HepG2 (cell line): ENCODE measurements around the gene PPM1K. TPM values are rescaled to one million over a fixed set of nuclear protein-coding genes. Genes with fewer than 3 reads are reported as not detected.

Source experiments
- ATAC-seq: fragments of 200-7000 bp; cut with Tn5 transposase; 3 replicates; pipeline ENCODE4 v1.9.1; 2020; ENCODE audit warnings: mild to moderate bottlenecking, moderate library complexity
- BruUV-seq: library from RNA; stranded (reverse); fragments of 400-500 nt; replicated peaks from 2 replicates; lab custom pipeline; 2021; lab: Mats Ljungman, UMichigan
- CTCF ChIA-PET: fragments of 300-600 bp; formaldehyde crosslinking; extraction: SDS; loops from one replicate; lab custom pipeline; 2021; ENCODE audit warnings: low total read pairs, inconsistent platforms, low intra/inter-chr PET ratio; lab: Yijun Ruan, JAX
- POLR2A ChIA-PET: fragments of 350-600 bp; sonication (Branson Sonifier 250); formaldehyde crosslinking; loops from one replicate; lab custom pipeline; 2020; ENCODE audit warnings: antibody characterized with exemption, inconsistent platforms; lab: Yijun Ruan, JAX
- DNase-seq: peaks from one replicate; pipeline ENCODE4 v3.0.0-alpha.2; 2015; ENCODE audit warnings: low spot score
- FAIRE-seq: peaks from 3 replicates; lab custom pipeline; 2011; peaks lifted over from hg19 to GRCh38; lab: Jason Lieb, UNC
- H2AFZ ChIP-seq: one replicate; pipeline ENCODE4 v1.6.1; 2011; ENCODE audit warnings: low read length, inconsistent platforms
- H3K27ac ChIP-seq: fragments of 300-600 bp; 3 replicates; pipeline ENCODE4 v1.8.0; 2011; ENCODE audit warnings: mixed run types, mild to moderate bottlenecking, mixed read lengths, low read length, inconsistent platforms; ENCODE audit not compliant: insufficient read depth; ENCODE audit errors: extremely low read length
- H3K27me3 ChIP-seq, 2 experiments: fragments of 200-600 bp in 1 of 2; 2 replicates in 1 of 2; 3 replicates in 1 of 2; pipeline versions ENCODE4 v1.6.0 to v1.8.0; 2011; ENCODE audit warnings: low read length in 2 of 2, mild to moderate bottlenecking in 2 of 2, moderate library complexity in 2 of 2, inconsistent platforms in 1 of 2; ENCODE audit not compliant: insufficient read depth in 2 of 2, control insufficient read depth in 1 of 2
- H3K36me3 ChIP-seq, 2 experiments: fragments of 200-600 bp in 1 of 2; replicated peaks in 1 of 2; 2 replicates in 1 of 2; 3 replicates in 1 of 2; pipeline versions ENCODE4 v1.5.1 to v1.8.0; 2011; ENCODE audit warnings: low read length in 2 of 2, inconsistent platforms in 1 of 2; ENCODE audit not compliant: insufficient read depth in 2 of 2, control insufficient read depth in 1 of 2
- H3K4me1 ChIP-seq: 2 replicates; pipeline ENCODE4 v1.5.1; 2012; ENCODE audit warnings: low read length, inconsistent platforms; ENCODE audit not compliant: insufficient read depth
- H3K4me2 ChIP-seq: 2 replicates; pipeline ENCODE4 v1.6.0; 2011; ENCODE audit warnings: low read depth, low read length, inconsistent platforms
- H3K4me3 ChIP-seq, 3 experiments: fragments of 200-600 bp in 1 of 3; sonication (generic), shearing (Covaris generic) in 1 of 3; replicated peaks in 1 of 3; 2 replicates each; pipeline ENCODE4 v1.5.1; 2011 to 2016; ENCODE audit warnings: low read length in 3 of 3, inconsistent platforms in 2 of 3, low read depth in 2 of 3, mild to moderate bottlenecking in 2 of 3, control low read depth in 1 of 3, mixed read lengths in 1 of 3; ENCODE audit not compliant: insufficient read depth in 1 of 3
- H3K79me2 ChIP-seq: one replicate; pipeline ENCODE4 v1.6.1; 2011; ENCODE audit warnings: low read length, inconsistent platforms; ENCODE audit not compliant: insufficient read depth
- H3K9ac ChIP-seq: 2 replicates; pipeline ENCODE4 v1.6.0; 2011; ENCODE audit warnings: mild to moderate bottlenecking, low read depth, low read length, inconsistent platforms; ENCODE audit not compliant: insufficient read depth
- H3K9me3 ChIP-seq: 2 replicates; pipeline ENCODE4 v1.5.1; 2012; ENCODE audit warnings: mild to moderate bottlenecking, low read length
- H4K20me1 ChIP-seq: 2 replicates; pipeline ENCODE4 v1.6.0; 2011; ENCODE audit warnings: inconsistent platforms, mild to moderate bottlenecking, low read length, moderate library complexity; ENCODE audit not compliant: insufficient read depth
- AGO2 ChIP-seq: fragments of 200-400 bp; formaldehyde crosslinking; optimal IDR thresholded peaks from 2 replicates; pipeline ENCODE3; 2017; ENCODE audit warnings: mild to moderate bottlenecking, low read depth, low read length, moderate library complexity
- CEBPG ChIP-seq: IDR thresholded peaks from 2 replicates; pipeline ENCODE4 v1.6.1; 2016
- GATAD1 ChIP-seq: IDR thresholded peaks from 2 replicates; pipeline ENCODE4 v1.6.1; 2016; ENCODE audit warnings: missing genetic modification reagents, missing compliant biosample characterization
- GLI4 ChIP-seq: sonication (generic); formaldehyde crosslinking; IDR thresholded peaks from 2 replicates; pipeline ENCODE4 v1.5.1; 2020; ENCODE audit warnings: missing genetic modification reagents, mild to moderate bottlenecking, moderate library complexity, borderline replicate concordance
- GMEB2 ChIP-seq: IDR thresholded peaks from 2 replicates; pipeline ENCODE4 v1.6.1; 2016; ENCODE audit warnings: missing biosample characterization, missing genetic modification reagents, low read depth
- HDAC1 ChIP-seq: sonication (generic); formaldehyde crosslinking; IDR thresholded peaks from 2 replicates; pipeline ENCODE4 v1.5.1; 2020; ENCODE audit warnings: mild to moderate bottlenecking, missing genetic modification reagents
- JUN ChIP-seq: sonication (generic); formaldehyde crosslinking; IDR thresholded peaks from 2 replicates; pipeline ENCODE4 v1.4.0; 2020; ENCODE audit warnings: mild to moderate bottlenecking, missing genetic modification reagents
- KDM5B ChIP-seq: sonication (generic); formaldehyde crosslinking; IDR thresholded peaks from 2 replicates; pipeline ENCODE4 v1.4.0; 2020; ENCODE audit warnings: missing genetic modification reagents, mild to moderate bottlenecking, borderline replicate concordance
- POLR2A ChIP-seq, 2 experiments: IDR thresholded peaks; 2 replicates each; pipeline ENCODE4 v1.6.1; 2011; ENCODE audit warnings: low read depth in 2 of 2, low read length in 2 of 2, mild to moderate bottlenecking in 1 of 2, moderate library complexity in 1 of 2; ENCODE audit not compliant: insufficient read depth in 1 of 2
- RARG ChIP-seq: sonication (generic); formaldehyde crosslinking; IDR thresholded peaks from 2 replicates; pipeline ENCODE4 v1.4.0; 2020; ENCODE audit warnings: low read depth, mild to moderate bottlenecking, missing genetic modification reagents
- RFX1 ChIP-seq: fragments of 450-650 bp; IDR thresholded peaks from 2 replicates; pipeline ENCODE4 v1.6.1; 2017
- SRSF9 ChIP-seq: fragments of 200-400 bp; formaldehyde crosslinking; IDR thresholded peaks from 2 replicates; pipeline ENCODE4 v1.6.1; 2018; ENCODE audit warnings: borderline replicate concordance, mild to moderate bottlenecking, low read depth, low read length; ENCODE audit not compliant: insufficient read depth, poor library complexity, severe bottlenecking
- TERF1 ChIP-seq: sonication (generic); formaldehyde crosslinking; IDR thresholded peaks from 2 replicates; pipeline ENCODE4 v1.8.0; 2022; ENCODE audit warnings: mild to moderate bottlenecking, missing genetic modification reagents, moderate library complexity
- ZNF30 ChIP-seq: sonication (generic); formaldehyde crosslinking; IDR thresholded peaks from 2 replicates; pipeline ENCODE4 v1.5.0; 2020; ENCODE audit warnings: mild to moderate bottlenecking, missing genetic modification reagents
- ZNF383 ChIP-seq: sonication (generic); formaldehyde crosslinking; IDR thresholded peaks from 2 replicates; pipeline ENCODE4 v1.4.0; 2020; ENCODE audit warnings: missing genetic modification reagents, mild to moderate bottlenecking, borderline replicate concordance
- ZNF451 ChIP-seq: sonication (generic); formaldehyde crosslinking; IDR thresholded peaks from 2 replicates; pipeline ENCODE4 v1.5.0; 2020; ENCODE audit warnings: mild to moderate bottlenecking, missing genetic modification reagents
- ZNF576 ChIP-seq: sonication (generic); formaldehyde crosslinking; IDR thresholded peaks from 2 replicates; pipeline ENCODE4 v1.4.0; 2020; ENCODE audit warnings: mild to moderate bottlenecking, missing genetic modification reagents
- ZNF629 ChIP-seq: sonication (generic); formaldehyde crosslinking; conservative IDR thresholded peaks from 2 replicates; pipeline ENCODE4 v1.5.0; 2020; ENCODE audit warnings: missing genetic modification reagents
- ZNF766 ChIP-seq: sonication (generic); formaldehyde crosslinking; IDR thresholded peaks from 2 replicates; pipeline ENCODE4 v1.5.0; 2020; ENCODE audit warnings: missing genetic modification reagents, borderline replicate concordance
- WGBS: methylation state at CpG from one replicate; pipeline ENCODE4 v1.1.6; 2017; ENCODE audit warnings: low lambda C conversion rate; 5-methylcytosine and 5-hydroxymethylcytosine counted together
- in situ Hi-C: cut with HindIII; loops from 2 replicates; pipeline ENCODE4 v1.10.0; 2017; ENCODE audit warnings: low pct_unique_long_range_greater_than_20kb; ENCODE audit not compliant: extremely low pct_ligation_motif_present
- intact Hi-C: fragments of 100-400 bp; cut with micrococcal nuclease; formaldehyde crosslinking; loops from one replicate; pipeline ENCODE4 v1.10.0; 2022; ENCODE audit not compliant: unreplicated experiment
- polyA plus RNA-seq, 8 experiments: library from polyadenylated mRNA; depleted of rRNA in 3 of 8; stranded (reverse) in 7 of 8; unstranded in 1 of 8; fragments of >200 nt; fragmentation: Illumina TruSeq in 4 of 8; extraction: Trizol in 4 of 8; gene quantifications; 2 replicates each; pipeline versions ENCODE4 v1.2.1 to v1.2.3, GENCODE V29; 2011 to 2016; ENCODE audit warnings: low read depth in 4 of 8, missing spikeins in 1 of 8, mixed read lengths in 1 of 8; ENCODE audit not compliant: insufficient read depth in 1 of 8
- total RNA-seq, 5 experiments: library from RNA; depleted of rRNA; stranded (reverse); fragments of >200 nt; fragmentation: Illumina TruSeq; extraction: Trizol; gene quantifications; 2 replicates each; pipeline ENCODE4 v1.2.3, GENCODE V29; 2016; ENCODE audit warnings: low read depth in 1 of 5

The PPM1K gene
- total and polyA plus RNA-seq, 2 of the 13 experiments (the other 11 are each of a cell fraction or from before 2014, with no cell fraction given) = 11.9 to 17.8 TPM

GRCh38 chr4:88226143-88226542, 58.2 kb downstream of the PPM1K start (continued):
- no peak for TF ChIP-seq ZNF451 (CRISPR knock-in tag)
- TF ChIP-seq HDAC1 (CRISPR knock-in tag) = no peak
- TF ChIP-seq, all 625 proteins: peak for 0

GRCh38 chr4:88225232-88226105, 58.9 kb downstream of the PPM1K start:
- no peak for ATAC-seq
- Histone ChIP-seq H3K9me3 (no peaks in the 10 kb centered on the region), H4K20me1 (no peaks in the 10 kb centered on the region), H3K4me1 (no peaks in the 10 kb centered on the region), H3K4me2 (no peak overlapping the region), H3K27ac (no peak overlapping the region), H3K36me3 (no peaks in the 10 kb centered on the region), H3K27me3 (no peaks in the 10 kb centered on the region; a peak in 1 of 5 replicates), H3K9ac (no peak overlapping the region), H3K4me3 (no peak overlapping the region), H2AFZ (no peak overlapping the region), H3K79me2 (no peaks in the 10 kb centered on the region)
- FAIRE-seq = no peak
- no peak for DNase-seq
- ChIA-PET POLR2A (no interaction called here), CTCF (no interaction called here)
- BruUV-seq = no TSS peak
- in situ Hi-C loops (no loop called here), intact Hi-C loops (no loop called here)
- TF ChIP-seq ZNF30 (CRISPR knock-in tag) (no peak), RARG (CRISPR knock-in tag) (no peak), ZNF629 (CRISPR knock-in tag) (no peak), GMEB2 (CRISPR knock-in tag) (no peak), GLI4 (CRISPR knock-in tag) (no peak), GATAD1 (CRISPR knock-in tag) (no peak), HDAC1 (CRISPR knock-in tag) (no peak), RFX1 (no peak), ZNF576 (CRISPR knock-in tag) (no peak), CEBPG (no peak), KDM5B (CRISPR knock-in tag) (no peak), SRSF9 (no peak), ZNF383 (CRISPR knock-in tag) (no peak), ZNF766 (CRISPR knock-in tag) (no peak), TERF1 (CRISPR knock-in tag) (no peak), JUN (no peak), AGO2 (no peak), POLR2A (IDR thresholded peaks at IDR 0.05; ENCODE audit: insufficient read depth in 1 of 2, low read depth in 2 of 2, low read length in 2 of 2) (no peak)
- 0% methylated on average over 3 of the region's 3 CpGs for WGBS
